GM23338 (cell line): ENCODE measurements around the gene AKR1C1. TPM values are rescaled to one million over a fixed set of nuclear protein-coding genes. Genes with fewer than 3 reads are reported as not detected.

Experiments used
- ATAC-seq: fragments of 200-7000 bp; cut with Tn5 transposase; 3 replicates; pipeline ENCODE4 v1.9.1; 2020
- DNase-seq: peaks from one replicate; pipeline ENCODE4 v3.0.0-alpha.2; 2015; ENCODE audit warnings: low spot score
- H2AFZ ChIP-seq: fragments of 200-600 bp; sonication (generic); 2 replicates; pipeline ENCODE4 v1.8.0; 2016; ENCODE audit warnings: antibody characterized with exemption, mild to moderate bottlenecking, moderate library complexity
- H3F3A ChIP-seq: fragments of 200-600 bp; sonication (generic); replicated peaks from 2 replicates; pipeline ENCODE4 v1.8.0; 2017; ENCODE audit warnings: antibody characterized with exemption, mixed run types, low read depth
- H3K27ac ChIP-seq: fragments of 200-600 bp; sonication (generic); 2 replicates; pipeline ENCODE4 v1.6.1; 2016; ENCODE audit warnings: low read depth
- H3K27me3 ChIP-seq: fragments of 200-600 bp; sonication (generic); 2 replicates; pipeline ENCODE4 v1.8.0; 2016; ENCODE audit warnings: mild to moderate bottlenecking, mixed run types, moderate library complexity; ENCODE audit not compliant: insufficient read depth
- H3K36me3 ChIP-seq: fragments of 200-600 bp; sonication (generic); 2 replicates; pipeline ENCODE4 v1.8.0; 2016; ENCODE audit warnings: mild to moderate bottlenecking; ENCODE audit not compliant: insufficient read depth
- H3K4me1 ChIP-seq: fragments of 200-600 bp; sonication (generic); 2 replicates; pipeline ENCODE4 v1.8.0; 2016; ENCODE audit warnings: mild to moderate bottlenecking, moderate library complexity; ENCODE audit not compliant: insufficient read depth
- H3K4me2 ChIP-seq: fragments of 200-600 bp; sonication (generic); 2 replicates; pipeline ENCODE4 v1.7.1; 2017; ENCODE audit warnings: mixed run types
- H3K4me3 ChIP-seq: fragments of 200-600 bp; sonication (generic); 2 replicates; pipeline ENCODE4 v1.6.1; 2016; ENCODE audit warnings: mixed run types
- H3K79me2 ChIP-seq: fragments of 200-600 bp; sonication (generic); replicated peaks from 2 replicates; pipeline ENCODE4 v1.8.0; 2017; ENCODE audit warnings: mild to moderate bottlenecking; ENCODE audit not compliant: insufficient read depth
- H3K9me2 ChIP-seq: fragments of 200-600 bp; sonication (generic); 2 replicates; pipeline ENCODE4 v1.8.0; 2017; ENCODE audit not compliant: insufficient read depth
- H4K20me1 ChIP-seq: fragments of 200-600 bp; sonication (generic); replicated peaks from 2 replicates; pipeline ENCODE4 v1.8.0; 2017; ENCODE audit warnings: mild to moderate bottlenecking; ENCODE audit not compliant: insufficient read depth
- H3K27ac Mint-ChIP-seq: 2 replicates; pipeline ENCODE4 v1.8.0; 2020; ENCODE audit warnings: inconsistent platforms, mild to moderate bottlenecking, moderate library complexity, mixed read lengths
- H3K27me3 Mint-ChIP-seq: 3 replicates; pipeline ENCODE4 v1.8.0; 2022; ENCODE audit warnings: low read depth, mild to moderate bottlenecking, moderate library complexity, mixed read lengths, inconsistent platforms; ENCODE audit not compliant: insufficient read depth, poor library complexity
- H3K36me3 Mint-ChIP-seq: 3 replicates; pipeline ENCODE4 v1.8.0; 2021; ENCODE audit warnings: low read depth, mild to moderate bottlenecking, inconsistent platforms, moderate library complexity, mixed read lengths
- H3K4me1 Mint-ChIP-seq: 3 replicates; pipeline ENCODE4 v1.8.0; 2020; ENCODE audit warnings: mild to moderate bottlenecking, inconsistent platforms, mixed read lengths
- H3K4me3 Mint-ChIP-seq: 3 replicates; pipeline ENCODE4 v1.8.0; 2021; ENCODE audit warnings: moderate library complexity, mild to moderate bottlenecking, inconsistent platforms, mixed read lengths
- H3K9me3 Mint-ChIP-seq: 3 replicates; pipeline ENCODE4 v1.8.0; 2020; ENCODE audit warnings: moderate library complexity, mild to moderate bottlenecking, inconsistent platforms, mixed read lengths
- EZH2phosphoT487 ChIP-seq: fragments of 200-600 bp; sonication (generic); IDR thresholded peaks from one replicate; pipeline ENCODE4 v1.8.1; 2018; ENCODE audit warnings: antibody characterized with exemption; ENCODE audit not compliant: unreplicated experiment
- JUNB ChIP-seq: IDR thresholded peaks from one replicate; pipeline ENCODE4 v1.6.1; 2016; ENCODE audit warnings: antibody characterized with exemption; ENCODE audit not compliant: unreplicated experiment
- ZNF331 ChIP-seq: fragments of 250-450 bp; sonication (Bioruptor Pico); IDR thresholded peaks from 2 replicates; pipeline ENCODE4 v1.5.0; 2020; ENCODE audit warnings: low read depth, mild to moderate bottlenecking, moderate library complexity
- polyA plus RNA-seq: library from polyadenylated mRNA; unstranded; fragments of >200 nt; fragmentation: Nextera tagmentation; extraction: Ambion mirVana; gene quantifications from 2 replicates; pipeline ENCODE4 v1.2.1, GENCODE V29; 2016
- total RNA-seq: library from RNA; depleted of rRNA; stranded (reverse); fragments of >200 nt; shearing (Covaris generic); gene quantifications from 2 replicates; pipeline ENCODE4 v1.2.3, GENCODE V29; 2014
- TF ChIP-seq, protein P1 (sequence below): IDR thresholded peaks from 2 replicates; pipeline ENCODE4 v1.6.1; 2016; ENCODE audit warnings: antibody characterized with exemption
- TF ChIP-seq, protein P2 (sequence below): fragments of 250-450 bp; sonication (Bioruptor Pico); IDR thresholded peaks from 2 replicates; pipeline ENCODE4 v1.5.0; 2020; ENCODE audit warnings: mild to moderate bottlenecking, moderate library complexity

Gene AKR1C1
- total and polyA plus RNA-seq, 2 experiments from 2014 or later = 2.6 to 5.1 TPM

DNA sequence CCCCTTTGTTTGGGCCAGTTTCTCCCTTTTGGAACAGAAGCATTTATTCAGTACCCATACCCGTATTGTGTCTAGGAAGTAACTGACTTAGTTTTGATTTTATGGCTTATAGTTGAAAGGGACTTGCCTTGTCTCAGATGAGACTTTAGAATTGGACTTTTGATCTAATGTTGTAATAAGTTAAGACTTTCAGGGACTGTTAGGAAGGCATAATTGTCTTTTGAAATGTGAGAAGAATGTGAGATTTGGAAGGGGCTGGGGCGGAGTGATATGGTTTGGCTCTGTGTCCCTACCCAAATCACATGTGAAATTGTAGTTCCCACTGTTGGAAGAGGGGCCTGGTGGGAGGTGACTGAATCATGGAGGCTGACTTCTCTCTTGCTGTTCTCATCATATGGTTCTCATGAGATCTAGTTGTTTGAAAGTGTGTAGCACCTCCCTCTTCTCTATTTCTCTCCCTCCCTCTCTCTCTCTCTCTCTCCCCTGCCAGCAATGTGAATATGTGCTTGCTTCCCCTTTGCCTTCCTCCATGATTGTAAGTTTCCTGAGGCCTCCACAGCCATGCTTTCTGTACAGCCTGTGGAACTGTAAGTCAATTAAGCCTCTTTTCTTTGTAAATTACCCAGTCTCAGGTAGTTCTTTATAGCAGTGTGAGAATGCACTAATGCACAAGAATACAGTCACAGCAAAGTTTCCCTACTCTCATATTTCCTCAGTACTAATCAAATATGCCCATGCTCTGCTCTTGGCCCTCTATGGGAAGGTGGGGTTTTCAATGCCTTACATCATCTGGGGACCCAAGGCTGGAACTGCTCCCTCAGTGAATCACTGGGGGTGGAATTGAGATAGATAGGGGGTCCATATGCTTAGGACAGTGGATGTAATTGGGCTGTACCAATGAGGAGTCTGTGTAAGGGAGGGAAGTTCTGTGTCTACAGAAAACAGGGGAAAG is 17.2 kb upstream of the AKR1C1 start (continued):
- TF ChIP-seq, protein P1, sequence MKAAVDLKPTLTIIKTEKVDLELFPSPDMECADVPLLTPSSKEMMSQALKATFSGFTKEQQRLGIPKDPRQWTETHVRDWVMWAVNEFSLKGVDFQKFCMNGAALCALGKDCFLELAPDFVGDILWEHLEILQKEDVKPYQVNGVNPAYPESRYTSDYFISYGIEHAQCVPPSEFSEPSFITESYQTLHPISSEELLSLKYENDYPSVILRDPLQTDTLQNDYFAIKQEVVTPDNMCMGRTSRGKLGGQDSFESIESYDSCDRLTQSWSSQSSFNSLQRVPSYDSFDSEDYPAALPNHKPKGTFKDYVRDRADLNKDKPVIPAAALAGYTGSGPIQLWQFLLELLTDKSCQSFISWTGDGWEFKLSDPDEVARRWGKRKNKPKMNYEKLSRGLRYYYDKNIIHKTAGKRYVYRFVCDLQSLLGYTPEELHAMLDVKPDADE = no peak
- TF ChIP-seq JUNB (no peak), ZNF331 (CRISPR knock-in tag) (no peak)
- TF ChIP-seq, protein P2, sequence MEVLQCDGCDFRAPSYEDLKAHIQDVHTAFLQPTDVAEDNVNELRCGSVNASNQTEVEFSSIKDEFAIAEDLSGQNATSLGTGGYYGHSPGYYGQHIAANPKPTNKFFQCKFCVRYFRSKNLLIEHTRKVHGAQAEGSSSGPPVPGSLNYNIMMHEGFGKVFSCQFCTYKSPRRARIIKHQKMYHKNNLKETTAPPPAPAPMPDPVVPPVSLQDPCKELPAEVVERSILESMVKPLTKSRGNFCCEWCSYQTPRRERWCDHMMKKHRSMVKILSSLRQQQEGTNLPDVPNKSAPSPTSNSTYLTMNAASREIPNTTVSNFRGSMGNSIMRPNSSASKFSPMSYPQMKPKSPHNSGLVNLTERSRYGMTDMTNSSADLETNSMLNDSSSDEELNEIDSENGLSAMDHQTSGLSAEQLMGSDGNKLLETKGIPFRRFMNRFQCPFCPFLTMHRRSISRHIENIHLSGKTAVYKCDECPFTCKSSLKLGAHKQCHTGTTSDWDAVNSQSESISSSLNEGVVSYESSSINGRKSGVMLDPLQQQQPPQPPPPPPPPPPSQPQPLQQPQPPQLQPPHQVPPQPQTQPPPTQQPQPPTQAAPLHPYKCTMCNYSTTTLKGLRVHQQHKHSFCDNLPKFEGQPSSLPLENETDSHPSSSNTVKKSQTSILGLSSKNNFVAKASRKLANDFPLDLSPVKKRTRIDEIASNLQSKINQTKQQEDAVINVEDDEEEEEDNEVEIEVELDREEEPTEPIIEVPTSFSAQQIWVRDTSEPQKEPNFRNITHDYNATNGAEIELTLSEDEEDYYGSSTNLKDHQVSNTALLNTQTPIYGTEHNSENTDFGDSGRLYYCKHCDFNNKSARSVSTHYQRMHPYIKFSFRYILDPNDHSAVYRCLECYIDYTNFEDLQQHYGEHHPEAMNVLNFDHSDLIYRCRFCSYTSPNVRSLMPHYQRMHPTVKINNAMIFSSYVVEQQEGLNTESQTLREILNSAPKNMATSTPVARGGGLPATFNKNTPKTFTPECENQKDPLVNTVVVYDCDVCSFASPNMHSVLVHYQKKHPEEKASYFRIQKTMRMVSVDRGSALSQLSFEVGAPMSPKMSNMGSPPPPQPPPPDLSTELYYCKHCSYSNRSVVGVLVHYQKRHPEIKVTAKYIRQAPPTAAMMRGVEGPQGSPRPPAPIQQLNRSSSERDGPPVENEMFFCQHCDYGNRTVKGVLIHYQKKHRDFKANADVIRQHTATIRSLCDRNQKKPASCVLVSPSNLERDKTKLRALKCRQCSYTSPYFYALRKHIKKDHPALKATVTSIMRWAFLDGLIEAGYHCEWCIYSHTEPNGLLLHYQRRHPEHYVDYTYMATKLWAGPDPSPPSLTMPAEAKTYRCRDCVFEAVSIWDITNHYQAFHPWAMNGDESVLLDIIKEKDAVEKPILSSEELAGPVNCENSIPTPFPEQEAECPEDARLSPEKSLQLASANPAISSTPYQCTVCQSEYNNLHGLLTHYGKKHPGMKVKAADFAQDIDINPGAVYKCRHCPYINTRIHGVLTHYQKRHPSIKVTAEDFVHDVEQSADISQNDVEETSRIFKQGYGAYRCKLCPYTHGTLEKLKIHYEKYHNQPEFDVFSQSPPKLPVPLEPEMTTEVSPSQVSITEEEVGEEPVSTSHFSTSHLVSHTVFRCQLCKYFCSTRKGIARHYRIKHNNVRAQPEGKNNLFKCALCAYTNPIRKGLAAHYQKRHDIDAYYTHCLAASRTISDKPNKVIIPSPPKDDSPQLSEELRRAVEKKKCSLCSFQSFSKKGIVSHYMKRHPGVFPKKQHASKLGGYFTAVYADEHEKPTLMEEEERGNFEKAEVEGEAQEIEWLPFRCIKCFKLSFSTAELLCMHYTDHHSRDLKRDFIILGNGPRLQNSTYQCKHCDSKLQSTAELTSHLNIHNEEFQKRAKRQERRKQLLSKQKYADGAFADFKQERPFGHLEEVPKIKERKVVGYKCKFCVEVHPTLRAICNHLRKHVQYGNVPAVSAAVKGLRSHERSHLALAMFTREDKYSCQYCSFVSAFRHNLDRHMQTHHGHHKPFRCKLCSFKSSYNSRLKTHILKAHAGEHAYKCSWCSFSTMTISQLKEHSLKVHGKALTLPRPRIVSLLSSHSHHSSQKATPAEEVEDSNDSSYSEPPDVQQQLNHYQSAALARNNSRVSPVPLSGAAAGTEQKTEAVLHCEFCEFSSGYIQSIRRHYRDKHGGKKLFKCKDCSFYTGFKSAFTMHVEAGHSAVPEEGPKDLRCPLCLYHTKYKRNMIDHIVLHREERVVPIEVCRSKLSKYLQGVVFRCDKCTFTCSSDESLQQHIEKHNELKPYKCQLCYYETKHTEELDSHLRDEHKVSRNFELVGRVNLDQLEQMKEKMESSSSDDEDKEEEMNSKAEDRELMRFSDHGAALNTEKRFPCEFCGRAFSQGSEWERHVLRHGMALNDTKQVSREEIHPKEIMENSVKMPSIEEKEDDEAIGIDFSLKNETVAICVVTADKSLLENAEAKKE = no peak

DNA sequence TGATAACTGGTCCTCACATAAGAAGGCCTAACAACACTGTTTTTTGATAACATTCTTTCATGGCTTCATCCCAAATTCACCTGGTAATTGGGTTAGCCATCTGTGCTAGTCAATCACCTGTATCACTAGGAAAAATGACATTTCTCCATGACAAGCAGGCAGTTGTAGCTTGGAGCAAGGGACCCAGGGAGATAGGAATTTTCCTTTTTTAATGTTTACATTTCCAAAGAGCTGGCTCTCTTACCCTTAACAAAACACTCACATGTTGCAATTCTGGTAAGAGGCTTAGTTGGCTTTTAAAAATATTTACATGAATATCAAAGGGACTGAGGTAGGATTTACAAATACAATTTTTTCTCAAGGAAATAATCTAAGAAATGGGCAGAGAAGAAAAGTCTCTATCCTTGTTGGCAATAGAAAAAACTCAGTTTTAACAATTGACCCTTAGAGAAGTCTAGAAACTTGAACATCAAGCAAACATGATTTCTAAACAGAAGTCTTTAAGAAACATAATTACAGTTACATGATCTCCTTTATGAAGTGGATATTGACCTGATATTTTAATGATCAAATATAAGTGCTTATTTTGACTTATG is 16.1 kb upstream of the AKR1C1 start:
- Histone ChIP-seq H3K36me3 (no peaks in the 10 kb centered on the region), H3K9me2 (peaks cover 28% of the 10 kb centered on the region), H3K27ac (no peak overlapping the region), H3K27me3 (no peaks in the 10 kb centered on the region), H2AFZ (no peak overlapping the region), H3F3A (0 out of 2 replicates have a peak, but pooled peaks cover 2% of the 10 kb centered on the region), H3K79me2 (no peaks in the 10 kb centered on the region), H3K4me1 (peaks cover 43% of the 10 kb centered on the region), H3K4me2 (peak overlapping the region; percentile 7), H3K4me3 (no peak overlapping the region), H4K20me1 (no peaks in the 10 kb centered on the region)
- H3K9me3 Mint-ChIP-seq = peaks cover 2% of the 10 kb centered on the region; the same call in 2 of the 3 replicates
- H3K4me1 Mint-ChIP-seq = peaks cover 51% of the 10 kb centered on the region
- no peak overlapping the region for H3K4me3 Mint-ChIP-seq
- DNase-seq = no peak
- no peak overlapping the region for H3K27ac Mint-ChIP-seq
- no peak for TF ChIP-seq EZH2phosphoT487
- no peaks in the 10 kb centered on the region; the same call in 2 of the 3 replicates for H3K36me3 Mint-ChIP-seq
- no peak for ATAC-seq
- H3K27me3 Mint-ChIP-seq = no peaks in the 10 kb centered on the region
